ENCODE measurements around the gene DLG2. TPM values are rescaled to one million over a fixed set of nuclear protein-coding genes. Genes with fewer than 3 reads are reported as not detected.

Gene DLG2
- total RNA-seq, 4 donors from 2014 or later: 0.18 to 8.3 (median 2.5) TPM

- no peak overlapping the region for H3K27ac ChIP-seq
- no peaks in the 10 kb centered on the region for H3K9me3 ChIP-seq
- H3K27me3 ChIP-seq: no peaks in the 10 kb centered on the region
- no peak for DNase-seq
- no peak overlapping the region for H3K4me3 ChIP-seq
- no peaks in the 10 kb centered on the region for H3K4me1 ChIP-seq
- no peaks in the 10 kb centered on the region for H3K36me3 ChIP-seq
- TF ChIP-seq POLR2A (IDR thresholded peaks at IDR 0.05) (no peak), CTCF (IDR thresholded peaks at IDR 0.05) (no peak)
These were observed 1236.6 kb downstream of the DLG2 start for GRCh38 chr11:84390441-84391078.

- Histone ChIP-seq H3K27ac (no peak overlapping the region), H3K36me3 (no peaks in the 10 kb centered on the region), H3K27me3 (no peaks in the 10 kb centered on the region), H3K4me1 (no peaks in the 10 kb centered on the region), H3K4me3 (no peak overlapping the region), H3K9me3 (no peaks in the 10 kb centered on the region)
- no peak for DNase-seq
- no peak for TF ChIP-seq CTCF (IDR thresholded peaks at IDR 0.05)
- TF ChIP-seq POLR2A (IDR thresholded peaks at IDR 0.05): no peak
These were observed 1237.4 kb downstream of the DLG2 start for GRCh38 chr11:84389696-84390095.

GRCh38 chr11:84384731-84385130, 1242.4 kb downstream of the DLG2 start:
- DNase-seq: peak in 2 of 3 donors; percentile 31 to 77
- peak in 5 of 6 experiments; percentile 50 to 67 (median 54) for TF ChIP-seq CTCF (IDR thresholded peaks at IDR 0.05)
- no peak for TF ChIP-seq POLR2A (IDR thresholded peaks at IDR 0.05)
- no peaks in the 10 kb centered on the region for H3K27me3 ChIP-seq
- no peak overlapping the region for H3K4me3 ChIP-seq
- no peak overlapping the region for H3K27ac ChIP-seq
- H3K4me1 ChIP-seq: no peaks in the 10 kb centered on the region
- no peaks in the 10 kb centered on the region for H3K36me3 ChIP-seq
- no peaks in the 10 kb centered on the region for H3K9me3 ChIP-seq

GRCh38 chr11:84383576-84383975, 1243.6 kb downstream of the DLG2 start:
- Histone ChIP-seq H3K36me3 (no peaks in the 10 kb centered on the region), H3K4me1 (no peaks in the 10 kb centered on the region), H3K9me3 (no peaks in the 10 kb centered on the region), H3K27ac (no peak overlapping the region), H3K4me3 (no peak overlapping the region), H3K27me3 (no peaks in the 10 kb centered on the region)
- DNase-seq: no peak
- TF ChIP-seq POLR2A (IDR thresholded peaks at IDR 0.05) (no peak), CTCF (IDR thresholded peaks at IDR 0.05) (no peak)

- DNase-seq: no peak
- no peaks in the 10 kb centered on the region for H3K4me1 ChIP-seq
- no peak for TF ChIP-seq CTCF (IDR thresholded peaks at IDR 0.05)
- H3K27ac ChIP-seq: no peak overlapping the region
- H3K27me3 ChIP-seq: no peaks in the 10 kb centered on the region
- H3K36me3 ChIP-seq: no peaks in the 10 kb centered on the region
- no peak overlapping the region for H3K4me3 ChIP-seq
- no peaks in the 10 kb centered on the region for H3K9me3 ChIP-seq
These were observed 1245.5 kb downstream of the DLG2 start for GRCh38 chr11:84381666-84382065.
